Adipocyte (in vitro differentiated cells): ENCODE measurements around the gene RSPO4.

Experiments used
- DNase-seq: peaks from one replicate; pipeline ENCODE4 v3.0.0-alpha.2; 2015; ENCODE audit warnings: low read depth
- H3K27me3 ChIP-seq: replicated peaks from 2 replicates; pipeline ENCODE4 v1.7.0; 2013; ENCODE audit warnings: mild to moderate bottlenecking, low read length, moderate library complexity; ENCODE audit not compliant: control insufficient read depth, insufficient read depth
- H3K36me3 ChIP-seq: 2 replicates; pipeline ENCODE4 v1.7.0; 2013; ENCODE audit warnings: low read length, mild to moderate bottlenecking, moderate library complexity; ENCODE audit not compliant: control insufficient read depth, insufficient read depth, severe bottlenecking
- H3K4me1 ChIP-seq: 2 replicates; pipeline ENCODE4 v1.7.0; 2013; ENCODE audit warnings: mild to moderate bottlenecking, low read length, moderate library complexity; ENCODE audit not compliant: control insufficient read depth, insufficient read depth
- H3K4me3 ChIP-seq: 2 replicates; pipeline ENCODE4 v1.7.0; 2013; ENCODE audit warnings: mild to moderate bottlenecking, low read length, moderate library complexity
- H3K9ac ChIP-seq: 2 replicates; pipeline ENCODE4 v1.7.0; 2013; ENCODE audit warnings: mild to moderate bottlenecking, low read length, moderate library complexity
- H3K9me3 ChIP-seq: 2 replicates; pipeline ENCODE4 v1.7.0; 2013; ENCODE audit warnings: mild to moderate bottlenecking, low read length, moderate library complexity; ENCODE audit not compliant: control insufficient read depth

The RSPO4 gene

GRCh38 chr20:933029-933428 is 69.1 kb downstream of the RSPO4 start:
- no peak overlapping the region for H3K9ac ChIP-seq
- no peaks in the 10 kb centered on the region for H3K4me1 ChIP-seq
- peaks cover 29% of the 10 kb centered on the region for H3K9me3 ChIP-seq
- DNase-seq = no peak
- no peak overlapping the region for H3K4me3 ChIP-seq
- H3K36me3 ChIP-seq = no peaks in the 10 kb centered on the region
- peaks cover 6% of the 10 kb centered on the region for H3K27me3 ChIP-seq

GRCh38 chr20:931401-931800 is 70.7 kb downstream of the RSPO4 start:
- H3K36me3 ChIP-seq = no peaks in the 10 kb centered on the region
- peaks cover 6% of the 10 kb centered on the region for H3K27me3 ChIP-seq
- H3K9ac ChIP-seq = no peak overlapping the region
- DNase-seq = no peak
- H3K4me3 ChIP-seq = no peak overlapping the region
- H3K4me1 ChIP-seq = peaks cover 6% of the 10 kb centered on the region
- peaks cover 29% of the 10 kb centered on the region for H3K9me3 ChIP-seq

GRCh38 chr20:926670-927069 is 75.4 kb downstream of the RSPO4 start:
- no peak for DNase-seq
- H3K4me3 ChIP-seq = no peak overlapping the region
- H3K4me1 ChIP-seq = peaks cover 38% of the 10 kb centered on the region
- peaks cover 15% of the 10 kb centered on the region for H3K9me3 ChIP-seq
- H3K27me3 ChIP-seq = no peaks in the 10 kb centered on the region
- H3K36me3 ChIP-seq = no peaks in the 10 kb centered on the region
- no peak overlapping the region for H3K9ac ChIP-seq

- H3K4me1 ChIP-seq = peaks cover 38% of the 10 kb centered on the region
- H3K36me3 ChIP-seq = no peaks in the 10 kb centered on the region
- no peak overlapping the region for H3K9ac ChIP-seq
- DNase-seq = no peak
- H3K4me3 ChIP-seq = no peak overlapping the region
- peaks cover 3% of the 10 kb centered on the region for H3K9me3 ChIP-seq
- no peaks in the 10 kb centered on the region for H3K27me3 ChIP-seq
Observed at GRCh38 chr20:925516-925915, 76.6 kb downstream of the RSPO4 start.

GRCh38 chr20:924639-925038 is 77.5 kb downstream of the RSPO4 start:
- no peaks in the 10 kb centered on the region for H3K36me3 ChIP-seq
- no peaks in the 10 kb centered on the region for H3K27me3 ChIP-seq
- no peak overlapping the region for H3K4me3 ChIP-seq
- DNase-seq = no peak
- H3K9ac ChIP-seq = peak overlapping the region; percentile 11
- H3K4me1 ChIP-seq = peaks cover 38% of the 10 kb centered on the region
- H3K9me3 ChIP-seq = no peaks in the 10 kb centered on the region

GRCh38 chr20:922781-923180 is 79.3 kb downstream of the RSPO4 start:
- Histone ChIP-seq H3K27me3 (peaks cover 12% of the 10 kb centered on the region), H3K4me1 (peaks cover 38% of the 10 kb centered on the region), H3K36me3 (no peaks in the 10 kb centered on the region), H3K9ac (no peak overlapping the region), H3K9me3 (no peaks in the 10 kb centered on the region), H3K4me3 (no peak overlapping the region)
- DNase-seq = no peak

- H3K27me3 ChIP-seq = peaks cover 20% of the 10 kb centered on the region
- H3K4me1 ChIP-seq = peaks cover 32% of the 10 kb centered on the region
- no peak for DNase-seq
- no peak overlapping the region for H3K9ac ChIP-seq
- H3K4me3 ChIP-seq = no peak overlapping the region
- H3K36me3 ChIP-seq = no peaks in the 10 kb centered on the region
- no peaks in the 10 kb centered on the region for H3K9me3 ChIP-seq
Observed at GRCh38 chr20:921068-921467, 81.0 kb downstream of the RSPO4 start.

- Histone ChIP-seq H3K36me3 (no peaks in the 10 kb centered on the region), H3K4me3 (no peak overlapping the region)
Observed at GRCh38 chr20:920311-920710, 81.8 kb downstream of the RSPO4 start.

GRCh38 chr20:919491-919916 is 82.6 kb downstream of the RSPO4 start:
- H3K9ac ChIP-seq = no peak overlapping the region
- no peak for DNase-seq
- peaks cover 20% of the 10 kb centered on the region for H3K27me3 ChIP-seq
- peaks cover 23% of the 10 kb centered on the region for H3K4me1 ChIP-seq
- no peaks in the 10 kb centered on the region for H3K36me3 ChIP-seq
- no peaks in the 10 kb centered on the region for H3K9me3 ChIP-seq
- no peak overlapping the region for H3K4me3 ChIP-seq

More at GRCh38 chr20:920311-920710, 81.8 kb downstream of the RSPO4 start:
- H3K4me1 ChIP-seq = peaks cover 31% of the 10 kb centered on the region
- H3K27me3 ChIP-seq = peaks cover 20% of the 10 kb centered on the region
- no peaks in the 10 kb centered on the region for H3K9me3 ChIP-seq
- no peak overlapping the region for H3K9ac ChIP-seq
- no peak for DNase-seq

- Histone ChIP-seq H3K9ac (no peak overlapping the region), H3K36me3 (no peaks in the 10 kb centered on the region), H3K4me1 (peaks cover 10% of the 10 kb centered on the region), H3K27me3 (peaks cover 20% of the 10 kb centered on the region), H3K4me3 (no peak overlapping the region), H3K9me3 (no peaks in the 10 kb centered on the region)
- DNase-seq = no peak
Observed at GRCh38 chr20:917416-917815, 84.7 kb downstream of the RSPO4 start.

- H3K9ac ChIP-seq = no peak overlapping the region
- no peak for DNase-seq
- H3K4me1 ChIP-seq = peaks cover 13% of the 10 kb centered on the region
- H3K4me3 ChIP-seq = no peak overlapping the region
- no peaks in the 10 kb centered on the region for H3K36me3 ChIP-seq
- no peaks in the 10 kb centered on the region for H3K9me3 ChIP-seq
- H3K27me3 ChIP-seq = peaks cover 20% of the 10 kb centered on the region
Observed at GRCh38 chr20:916825-917224, 85.3 kb downstream of the RSPO4 start.

GRCh38 chr20:916125-916799 is 85.8 kb downstream of the RSPO4 start, which contains the start of gene ANGPT4:
Gene ANGPT4, minus strand, starts transcription at chr20:916334. Its CDS starts 120 bp downstream, at chr20:916214.
- DNase-seq = peak; percentile 19
- Histone ChIP-seq H3K9ac (no peak within 1 kb of the TSS), H3K4me1 (peaks cover 19% of the 10 kb centered on the region), H3K36me3 (no peaks in the 10 kb centered on the region), H3K9me3 (no peaks in the 10 kb centered on the region), H3K4me3 (no peak within 1 kb of the TSS), H3K27me3 (peaks cover 20% of the 10 kb centered on the region)
